NT2/D1 (cell line): Measurements from ENCODE around the gene ZNF765.
"Not testable (repeated sequence)": the region's sequence is repeated elsewhere in the genome, so short reads cannot be mapped to it uniquely, and the experiment has no call there.

Experiments
- DNase-seq: peaks from one replicate; pipeline ENCODE4 v3.0.0-alpha.2; 2011; ENCODE audit warnings: low read depth, low spot score
- H3K27me3 ChIP-seq: 2 replicates; pipeline ENCODE4 v1.6.0; 2011; ENCODE audit warnings: mild to moderate bottlenecking; ENCODE audit not compliant: insufficient read length, insufficient read depth
- H3K36me3 ChIP-seq: 2 replicates; pipeline ENCODE4 v1.6.1; 2011; ENCODE audit warnings: mild to moderate bottlenecking, low read length, mixed read lengths; ENCODE audit not compliant: insufficient read depth, insufficient read length
- H3K4me1 ChIP-seq: 2 replicates; pipeline ENCODE4 v1.5.1; 2011; ENCODE audit not compliant: insufficient read depth, insufficient read length
- H3K4me3 ChIP-seq: 2 replicates; pipeline ENCODE4 v1.5.1; 2011; ENCODE audit warnings: low read depth; ENCODE audit not compliant: insufficient read length
- H3K9ac ChIP-seq: 2 replicates; pipeline ENCODE4 v1.6.0; 2011; ENCODE audit warnings: low read depth; ENCODE audit not compliant: insufficient read length
- H3K9me3 ChIP-seq: 2 replicates; pipeline ENCODE4 v1.5.1; 2011; ENCODE audit warnings: mild to moderate bottlenecking, low read length; ENCODE audit not compliant: insufficient read depth
- SUZ12 ChIP-seq: IDR thresholded peaks from 2 replicates; pipeline ENCODE4 v1.6.1; 2011; ENCODE audit not compliant: insufficient read length, insufficient read depth; ENCODE audit errors: extremely low read depth
- YY1 ChIP-seq: IDR thresholded peaks from 2 replicates; pipeline ENCODE4 v1.6.1; 2011; ENCODE audit not compliant: insufficient read length, insufficient read depth
- ZNF274 ChIP-seq: IDR thresholded peaks from 2 replicates; pipeline ENCODE4 v1.6.1; 2011; ENCODE audit warnings: mild to moderate bottlenecking, low read depth, low read length

Gene ZNF765

GRCh38 chr19:53424968-53425597 lies 30.1 kb downstream of the ZNF765 start:
- Histone ChIP-seq H3K4me3 (no peak overlapping the region), H3K4me1 (no peaks in the 10 kb centered on the region), H3K9ac (no peak overlapping the region), H3K27me3 (no peaks in the 10 kb centered on the region), H3K9me3 (no peaks in the 10 kb centered on the region), H3K36me3 (peaks cover 3% of the 10 kb centered on the region)
- TF ChIP-seq YY1: no peak
- peak; percentile 66 for DNase-seq

- Histone ChIP-seq H3K27me3 (no peaks in the 10 kb centered on the region), H3K36me3 (peaks cover 29% of the 10 kb centered on the region), H3K4me1 (no peaks in the 10 kb centered on the region), H3K4me3 (peak within 1 kb of the TSS; percentile 78), H3K9ac (peak within 1 kb of the TSS; percentile 83), H3K9me3 (no peaks in the 10 kb centered on the region)
- TF ChIP-seq YY1 (no peak), ZNF274 (no peak), SUZ12 (no peak)
- DNase-seq: peak; percentile 76
These were observed 36.6 kb downstream of the ZNF765 start, which contains the start of gene ZNF761 for GRCh38 chr19:53431399-53432087. Gene ZNF761 (plus strand): TSS chr19:53431984. CDS start chr19:53447269, 15,285 bp downstream.

- no peaks in the 10 kb centered on the region for H3K4me1 ChIP-seq
These were observed 37.2 kb downstream of the ZNF765 start for GRCh38 chr19:53432088-53432661.

GRCh38 chr19:53443809-53444208 lies 48.9 kb downstream of the ZNF765 start:
- DNase-seq, H3K27me3 ChIP-seq, H3K4me1 ChIP-seq, H3K9ac ChIP-seq, H3K4me3 ChIP-seq: not testable (repeated sequence)
- Histone ChIP-seq H3K36me3 (peaks cover 60% of the 10 kb centered on the region), H3K9me3 (peaks cover 16% of the 10 kb centered on the region; the same call in 1 of the 2 replicates)

More at GRCh38 chr19:53432088-53432661, 37.2 kb downstream of the ZNF765 start:
- peak overlapping the region; percentile 83 for H3K9ac ChIP-seq
- no peaks in the 10 kb centered on the region for H3K9me3 ChIP-seq
- H3K36me3 ChIP-seq: peaks cover 33% of the 10 kb centered on the region
- DNase-seq: no peak
- no peaks in the 10 kb centered on the region for H3K27me3 ChIP-seq
- TF ChIP-seq ZNF274 (no peak), SUZ12 (no peak), YY1 (no peak)
- H3K4me3 ChIP-seq: peak overlapping the region; percentile 78

- H3K9ac ChIP-seq, H3K4me1 ChIP-seq, DNase-seq, H3K4me3 ChIP-seq, H3K27me3 ChIP-seq: not testable (repeated sequence)
- peaks cover 13% of the 10 kb centered on the region; the same call in 1 of the 2 replicates for H3K9me3 ChIP-seq
- H3K36me3 ChIP-seq: peaks cover 57% of the 10 kb centered on the region
These were observed 52.2 kb downstream of the ZNF765 start for GRCh38 chr19:53447196-53447595.

GRCh38 chr19:53455828-53456227 lies 60.9 kb downstream of the ZNF765 start:
- TF ChIP-seq ZNF274 (peak; percentile 47; the same call in 1 of the 2 replicates), YY1 (no peak)
- Histone ChIP-seq H3K9ac (no peak overlapping the region), H3K36me3 (peaks cover 56% of the 10 kb centered on the region), H3K27me3 (no peaks in the 10 kb centered on the region), H3K4me1 (no peaks in the 10 kb centered on the region), H3K9me3 (peaks cover 47% of the 10 kb centered on the region), H3K4me3 (no peak overlapping the region)
- DNase-seq: no peak

- not testable (repeated sequence) for H3K4me3 ChIP-seq, H3K27me3 ChIP-seq, H3K9ac ChIP-seq, DNase-seq, H3K4me1 ChIP-seq
- peaks cover 23% of the 10 kb centered on the region for H3K36me3 ChIP-seq
- H3K9me3 ChIP-seq: peaks cover 32% of the 10 kb centered on the region
These were observed 65.3 kb downstream of the ZNF765 start for GRCh38 chr19:53460131-53460721.
